ENCODE measurements around the gene ABCA5.

The ABCA5 gene

GRCh38 chr17:69327060-69327831, at the start of gene ABCA5:
TSS of gene ABCA5 (minus strand) at chr17:69327133. CDS start at chr17:69314415, 12,718 bp downstream.
- DNase-seq (ENCODE audit: low read depth in 4 of 4, low spot score in 1 of 4) = peak; percentile 50 to 80 (median 72)

- no peak for DNase-seq (ENCODE audit: low read depth in 4 of 4, low spot score in 1 of 4)
Measured at GRCh38 chr17:69375229-69375628, 48.3 kb upstream of the ABCA5 start.

- no peak for DNase-seq (ENCODE audit: low read depth in 4 of 4, low spot score in 1 of 4)
Measured at GRCh38 chr17:69373069-69373468, 46.1 kb upstream of the ABCA5 start.

- DNase-seq (ENCODE audit: low read depth in 4 of 4, low spot score in 1 of 4) = no peak
Measured at GRCh38 chr17:69367298-69367697, 40.4 kb upstream of the ABCA5 start.

- DNase-seq (ENCODE audit: low read depth in 4 of 4, low spot score in 1 of 4) = no peak
Measured at GRCh38 chr17:69363488-69364210, 36.7 kb upstream of the ABCA5 start.

- DNase-seq (ENCODE audit: low read depth in 4 of 4, low spot score in 1 of 4) = no peak
Measured at GRCh38 chr17:69361156-69361555, 34.2 kb upstream of the ABCA5 start.

GRCh38 chr17:69358688-69359596, 32.0 kb upstream of the ABCA5 start:
- no peak for DNase-seq (ENCODE audit: low read depth in 4 of 4, low spot score in 1 of 4)

GRCh38 chr17:69357701-69358100, 30.8 kb upstream of the ABCA5 start:
- no peak for DNase-seq (ENCODE audit: low read depth in 4 of 4, low spot score in 1 of 4)

- no peak for DNase-seq (ENCODE audit: low read depth in 4 of 4, low spot score in 1 of 4)
Measured at GRCh38 chr17:69356625-69357024, 29.7 kb upstream of the ABCA5 start.

- DNase-seq (ENCODE audit: low read depth in 4 of 4, low spot score in 1 of 4) = no peak
Measured at GRCh38 chr17:69350911-69351310, 24.0 kb upstream of the ABCA5 start.

GRCh38 chr17:69348429-69348828, 21.5 kb upstream of the ABCA5 start:
- DNase-seq (ENCODE audit: low read depth in 4 of 4, low spot score in 1 of 4) = no peak

- DNase-seq (ENCODE audit: low read depth in 4 of 4, low spot score in 1 of 4) = no peak
Measured at GRCh38 chr17:69346766-69347165, 19.8 kb upstream of the ABCA5 start.

- no peak for DNase-seq (ENCODE audit: low read depth in 4 of 4, low spot score in 1 of 4)
Measured at GRCh38 chr17:69344939-69345338, 18.0 kb upstream of the ABCA5 start.

GRCh38 chr17:69342896-69343644, 16.1 kb upstream of the ABCA5 start:
- DNase-seq (ENCODE audit: low read depth in 4 of 4, low spot score in 1 of 4) = no peak

GRCh38 chr17:69339937-69340336, 13.0 kb upstream of the ABCA5 start:
- DNase-seq (ENCODE audit: low read depth in 4 of 4, low spot score in 1 of 4) = no peak

GRCh38 chr17:69336996-69337395, 10.1 kb upstream of the ABCA5 start:
- DNase-seq (ENCODE audit: low read depth in 4 of 4, low spot score in 1 of 4) = no peak

GRCh38 chr17:69336580-69336979, 9.6 kb upstream of the ABCA5 start:
- no peak for DNase-seq (ENCODE audit: low read depth in 4 of 4, low spot score in 1 of 4)

GRCh38 chr17:69335058-69335457, 8.1 kb upstream of the ABCA5 start:
- DNase-seq (ENCODE audit: low read depth in 4 of 4, low spot score in 1 of 4) = no peak

GRCh38 chr17:69333561-69333960, 6.6 kb upstream of the ABCA5 start:
- no peak for DNase-seq (ENCODE audit: low read depth in 4 of 4, low spot score in 1 of 4)

- DNase-seq (ENCODE audit: low read depth in 4 of 4, low spot score in 1 of 4) = no peak
Measured at GRCh38 chr17:69331756-69332155, 4.8 kb upstream of the ABCA5 start.

Data from stimulated activated CD4-positive, alpha-beta T cell treated with anti-CD3 and anti-CD28 coated beads, Interleukin-1b, Interleukin-23, amount 100 ng/mL, for 24 hours (primary cell).